Fibroblast of the aortic adventitia (primary cell): ENCODE data around the gene PKNOX2. TPM values are rescaled to one million over a fixed set of nuclear protein-coding genes. Genes with fewer than 3 reads are reported as not detected.

ENCODE experiments used
- DNase-seq: peaks from one replicate; pipeline ENCODE4 v3.0.0-alpha.2; 2010; ENCODE audit warnings: low read depth
- H3K4me3 ChIP-seq: 2 replicates; pipeline ENCODE4 v1.5.1; 2011; ENCODE audit warnings: low read depth, mild to moderate bottlenecking, control low read depth, low read length, moderate library complexity
- total RNA-seq: library from RNA; depleted of rRNA; stranded (reverse); fragments of >200 nt; gene quantifications from 2 replicates; pipeline ENCODE4 v1.2.3, GENCODE V29; 2012; ENCODE audit warnings: low replicate concordance
- TF ChIP-seq, protein P1 (sequence below): IDR thresholded peaks from 2 replicates; pipeline ENCODE4 v1.5.1; 2011; ENCODE audit warnings: mild to moderate bottlenecking, low read length, control low read depth, inconsistent platforms; ENCODE audit not compliant: insufficient read depth

PKNOX2 gene
- total RNA-seq, 1 donor = 2.0 TPM

DNA sequence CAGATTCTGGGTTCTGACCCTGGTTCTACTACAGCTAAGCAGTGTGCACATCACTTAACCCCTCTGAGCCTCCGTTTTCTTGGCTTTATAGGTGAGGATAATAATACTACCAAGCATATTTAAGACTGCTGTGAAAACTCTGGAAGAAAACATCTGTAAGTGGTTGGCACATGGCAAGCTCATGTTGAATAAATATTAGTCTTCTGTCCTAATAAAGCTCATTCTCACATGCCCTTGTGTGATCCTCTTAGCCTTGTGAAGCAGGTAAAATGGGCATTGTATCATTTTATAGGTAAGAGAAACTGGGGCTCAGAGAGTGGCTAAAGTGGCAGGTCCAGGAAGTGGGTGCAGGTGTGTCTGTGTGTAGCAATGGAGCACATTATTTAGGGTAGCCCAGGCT, 8.5 kb downstream of the PKNOX2 start:
- TF ChIP-seq, protein P1, sequence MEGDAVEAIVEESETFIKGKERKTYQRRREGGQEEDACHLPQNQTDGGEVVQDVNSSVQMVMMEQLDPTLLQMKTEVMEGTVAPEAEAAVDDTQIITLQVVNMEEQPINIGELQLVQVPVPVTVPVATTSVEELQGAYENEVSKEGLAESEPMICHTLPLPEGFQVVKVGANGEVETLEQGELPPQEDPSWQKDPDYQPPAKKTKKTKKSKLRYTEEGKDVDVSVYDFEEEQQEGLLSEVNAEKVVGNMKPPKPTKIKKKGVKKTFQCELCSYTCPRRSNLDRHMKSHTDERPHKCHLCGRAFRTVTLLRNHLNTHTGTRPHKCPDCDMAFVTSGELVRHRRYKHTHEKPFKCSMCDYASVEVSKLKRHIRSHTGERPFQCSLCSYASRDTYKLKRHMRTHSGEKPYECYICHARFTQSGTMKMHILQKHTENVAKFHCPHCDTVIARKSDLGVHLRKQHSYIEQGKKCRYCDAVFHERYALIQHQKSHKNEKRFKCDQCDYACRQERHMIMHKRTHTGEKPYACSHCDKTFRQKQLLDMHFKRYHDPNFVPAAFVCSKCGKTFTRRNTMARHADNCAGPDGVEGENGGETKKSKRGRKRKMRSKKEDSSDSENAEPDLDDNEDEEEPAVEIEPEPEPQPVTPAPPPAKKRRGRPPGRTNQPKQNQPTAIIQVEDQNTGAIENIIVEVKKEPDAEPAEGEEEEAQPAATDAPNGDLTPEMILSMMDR = no peak
- no peak for DNase-seq
- no peak overlapping the region for H3K4me3 ChIP-seq

DNA sequence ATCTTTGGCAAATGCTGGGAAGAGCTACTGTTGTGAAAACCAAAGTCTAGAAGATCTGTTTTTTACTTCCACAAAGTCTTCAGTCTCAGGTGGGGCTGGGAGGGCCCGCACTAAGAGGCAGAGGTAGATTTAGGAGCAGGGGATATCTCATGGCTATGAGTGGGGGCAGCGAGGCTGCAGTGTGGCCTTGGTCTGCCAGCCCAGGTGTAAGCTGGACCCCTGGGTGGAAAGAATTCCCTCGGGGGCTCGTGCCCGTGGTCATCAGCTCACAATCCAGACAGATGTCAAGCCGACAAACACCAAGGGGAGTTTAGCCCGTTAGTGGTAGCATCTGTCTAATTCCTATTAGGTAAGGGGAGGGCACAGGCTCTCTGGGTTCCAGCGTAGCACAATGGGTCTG, 9.0 kb downstream of the PKNOX2 start:
- no peak for DNase-seq
- TF ChIP-seq, protein P1 = no peak
- H3K4me3 ChIP-seq = no peak overlapping the region

DNA sequence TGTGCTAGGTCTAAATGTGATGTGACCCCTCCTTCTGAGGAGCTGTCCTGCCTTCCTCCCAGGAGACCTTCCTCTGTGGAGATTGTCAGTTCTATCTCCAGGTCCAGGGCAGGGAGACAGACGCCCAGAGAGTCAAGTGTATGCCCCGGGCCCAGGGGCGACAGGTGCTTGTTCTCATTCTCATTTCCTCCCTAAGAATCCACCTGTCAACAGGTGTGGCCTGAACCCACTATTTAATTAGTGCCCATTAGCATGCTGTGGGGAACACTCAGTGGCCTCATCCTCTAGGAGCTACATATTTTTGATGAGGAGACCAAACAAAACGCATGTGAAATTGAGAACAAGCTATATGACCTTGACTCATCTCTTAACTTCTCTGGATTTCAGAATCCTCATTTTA, 9.5 kb downstream of the PKNOX2 start:
- H3K4me3 ChIP-seq = no peak overlapping the region
- DNase-seq = no peak
- TF ChIP-seq, protein P1 = no peak

DNA sequence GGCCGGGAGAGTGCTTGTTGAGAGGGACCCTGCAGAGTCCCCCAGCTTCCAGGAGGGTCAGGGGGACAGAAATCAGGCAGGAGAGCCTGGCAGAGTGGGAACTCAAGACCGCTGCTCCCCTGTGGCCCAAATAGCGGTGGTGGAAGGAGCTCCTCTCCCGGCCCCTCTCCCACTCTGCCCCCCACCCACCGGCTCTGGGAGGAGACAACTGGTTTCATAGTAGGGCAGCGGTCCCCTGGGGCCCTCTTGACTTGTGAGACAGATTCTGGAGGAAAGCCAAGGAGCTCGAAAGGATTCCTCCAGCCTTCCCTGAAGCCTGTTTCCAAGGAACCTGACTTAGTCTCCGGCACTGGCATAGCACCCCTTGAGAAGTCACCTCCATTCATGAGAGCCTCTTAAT, 10.1 kb downstream of the PKNOX2 start:
- DNase-seq = no peak
- H3K4me3 ChIP-seq = no peak overlapping the region
- TF ChIP-seq, protein P1 = no peak

DNA sequence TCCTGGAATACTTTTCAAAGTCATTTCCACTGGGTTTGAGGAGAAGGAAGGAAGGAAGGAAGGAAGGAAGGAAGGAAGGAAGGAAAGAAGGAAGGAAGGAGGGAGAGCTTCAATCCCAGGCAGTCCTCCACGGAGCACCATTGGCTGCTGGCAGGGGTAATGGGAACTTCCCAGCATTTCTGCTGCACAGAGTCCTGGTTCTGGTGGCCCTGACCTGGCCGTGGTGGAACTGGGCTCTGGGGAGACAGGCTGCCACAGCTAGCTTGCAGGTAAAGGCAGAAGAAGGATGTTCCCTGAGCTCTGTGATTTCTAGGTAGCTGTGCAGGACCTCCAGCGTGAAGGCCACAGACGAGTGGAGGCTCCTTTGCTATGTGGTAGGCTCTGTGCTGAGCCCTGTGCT, 10.6 kb downstream of the PKNOX2 start:
- no peak overlapping the region for H3K4me3 ChIP-seq
- no peak for DNase-seq
- TF ChIP-seq, protein P1 = no peak

DNA sequence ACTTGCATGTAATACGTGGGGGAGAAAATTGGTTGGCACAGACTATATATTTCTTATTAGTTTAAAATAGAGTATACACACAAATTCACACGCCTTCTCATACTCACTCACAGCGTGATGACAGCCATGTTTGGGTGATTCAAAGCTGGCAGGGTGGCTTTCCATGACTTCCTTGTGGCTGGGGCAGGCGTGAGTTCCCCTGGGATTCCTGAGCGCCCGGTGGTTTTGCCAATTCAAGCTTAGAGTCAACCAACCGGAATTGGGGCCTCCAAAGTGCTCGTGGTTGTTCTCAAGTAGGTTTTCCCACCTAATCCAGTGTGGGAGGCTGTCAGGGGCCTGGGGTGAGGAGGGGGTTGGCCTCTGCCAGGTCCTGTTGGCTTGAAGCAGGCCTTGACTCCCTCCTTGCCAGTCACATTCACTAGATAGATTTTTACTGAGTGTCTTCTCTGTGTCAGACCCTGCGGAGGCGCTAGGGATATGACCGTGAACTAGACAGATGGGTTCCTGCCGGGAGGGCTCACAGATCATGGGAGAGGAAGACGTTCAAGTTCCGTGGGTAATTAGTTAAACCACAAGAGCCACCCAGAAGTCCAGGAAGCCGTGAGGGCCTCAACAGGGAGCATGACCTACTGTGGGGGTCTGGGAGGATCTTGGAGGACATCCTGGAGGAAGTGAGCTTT, 11.5 kb downstream of the PKNOX2 start:
- TF ChIP-seq, protein P1 = no peak
- H3K4me3 ChIP-seq = no peak overlapping the region
- no peak for DNase-seq

DNA sequence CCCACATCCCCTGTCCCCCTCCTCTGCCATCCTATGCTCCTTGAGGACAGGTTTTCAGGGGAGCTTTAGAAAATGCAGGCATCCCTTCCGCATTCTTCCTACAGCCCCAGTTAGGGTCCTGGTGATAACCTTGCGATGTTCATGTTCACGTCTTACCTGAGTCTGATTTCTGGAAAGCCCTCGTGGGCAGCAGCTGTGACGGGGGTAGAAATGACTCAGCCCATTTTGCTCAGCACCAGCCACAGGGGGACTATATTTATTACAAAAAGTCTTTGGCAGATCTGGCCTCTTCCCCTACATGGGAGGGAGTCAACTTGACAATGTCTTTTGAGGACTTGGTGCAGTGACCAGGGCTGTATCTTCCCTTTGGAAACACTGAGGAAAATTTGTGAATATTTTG, 12.3 kb downstream of the PKNOX2 start:
- TF ChIP-seq, protein P1 = no peak
- DNase-seq = no peak

More for the DNA sequence above, 12.3 kb downstream of the PKNOX2 start:
- H3K4me3 ChIP-seq = no peak overlapping the region
